Neural progenitor cell (in vitro differentiated cells): ENCODE measurements around the gene IQCH. TPM values are rescaled to one million over a fixed set of nuclear protein-coding genes. Genes with fewer than 3 reads are reported as not detected.

ENCODE experiments used
- DNase-seq: peaks from one replicate; pipeline ENCODE4 v3.0.0-alpha.2; 2016; ENCODE audit warnings: low spot score
- H2AFZ ChIP-seq: fragments of 200-600 bp; sonication (generic); replicated peaks from 2 replicates; pipeline ENCODE4 v1.6.1; 2016; ENCODE audit warnings: antibody characterized with exemption
- H3F3A ChIP-seq: fragments of 200-600 bp; sonication (generic); 2 replicates; pipeline ENCODE4 v1.6.1; 2016; ENCODE audit warnings: antibody characterized with exemption, low read depth
- H3K27ac ChIP-seq: fragments of 200-600 bp; sonication (generic); 2 replicates; pipeline ENCODE4 v1.5.1; 2016; ENCODE audit warnings: mild to moderate bottlenecking
- H3K27me3 ChIP-seq: fragments of 200-600 bp; sonication (generic); 2 replicates; pipeline ENCODE4 v1.6.1; 2016; ENCODE audit warnings: mild to moderate bottlenecking, moderate library complexity
- H3K36me3 ChIP-seq: fragments of 200-600 bp; sonication (generic); 2 replicates; pipeline ENCODE4 v1.5.1; 2016
- H3K4me1 ChIP-seq: fragments of 200-600 bp; sonication (generic); 2 replicates; pipeline ENCODE4 v1.6.1; 2016; ENCODE audit warnings: mixed run types
- H3K4me2 ChIP-seq: fragments of 200-600 bp; sonication (generic); 2 replicates; pipeline ENCODE4 v1.6.1; 2016
- H3K4me3 ChIP-seq: fragments of 200-600 bp; sonication (generic); 2 replicates; pipeline ENCODE4 v1.5.1; 2016
- H3K79me2 ChIP-seq: fragments of 200-600 bp; sonication (generic); 2 replicates; pipeline ENCODE4 v1.6.1; 2016; ENCODE audit warnings: low read depth
- H3K9ac ChIP-seq: fragments of 200-600 bp; sonication (generic); 2 replicates; pipeline ENCODE4 v1.6.1; 2016
- H3K9me3 ChIP-seq: fragments of 200-600 bp; sonication (generic); 2 replicates; pipeline ENCODE4 v1.5.1; 2016; ENCODE audit warnings: low read depth
- H4K20me1 ChIP-seq: fragments of 200-600 bp; sonication (generic); 2 replicates; pipeline ENCODE4 v1.6.1; 2016; ENCODE audit warnings: low read depth
- H3K27ac Mint-ChIP-seq: 3 replicates; pipeline ENCODE4 v1.8.0; 2021; ENCODE audit warnings: mixed read lengths
- H3K27me3 Mint-ChIP-seq: 2 replicates; pipeline ENCODE4 v1.8.0; 2022; ENCODE audit warnings: low read depth, mild to moderate bottlenecking, inconsistent platforms, moderate library complexity, mixed read lengths; ENCODE audit not compliant: insufficient read depth
- H3K36me3 Mint-ChIP-seq: 3 replicates; pipeline ENCODE4 v1.8.0; 2021; ENCODE audit warnings: mixed read lengths
- H3K4me1 Mint-ChIP-seq: 3 replicates; pipeline ENCODE4 v1.8.0; 2021; ENCODE audit warnings: mixed read lengths
- H3K4me3 Mint-ChIP-seq: 3 replicates; pipeline ENCODE4 v1.8.0; 2021; ENCODE audit warnings: mild to moderate bottlenecking, moderate library complexity, mixed read lengths
- H3K9me3 Mint-ChIP-seq: 3 replicates; pipeline ENCODE4 v1.8.0; 2020; ENCODE audit warnings: mixed read lengths
- EZH2 ChIP-seq: fragments of 200-600 bp; sonication (generic); IDR thresholded peaks from 2 replicates; pipeline ENCODE4 v1.6.1; 2017; ENCODE audit warnings: antibody characterized with exemption, mild to moderate bottlenecking, moderate library complexity
- EZH2phosphoT487 ChIP-seq: fragments of 200-600 bp; sonication (generic); IDR thresholded peaks from 2 replicates; pipeline ENCODE4 v1.6.1; 2017; ENCODE audit warnings: antibody characterized with exemption
- total RNA-seq: library from RNA; depleted of rRNA; stranded (reverse); fragments of >200 nt; gene quantifications from 2 replicates; pipeline ENCODE4 v1.2.3, GENCODE V29; 2015; ENCODE audit warnings: low replicate concordance
- TF ChIP-seq, protein P1 (sequence below): fragments of 200-600 bp; sonication (generic); IDR thresholded peaks from 2 replicates; pipeline ENCODE4 v1.5.1; 2017; ENCODE audit warnings: antibody characterized with exemption, mild to moderate bottlenecking

IQCH gene
- total RNA-seq, 1 donor from 2014 or later, result 21.0 TPM

DNA sequence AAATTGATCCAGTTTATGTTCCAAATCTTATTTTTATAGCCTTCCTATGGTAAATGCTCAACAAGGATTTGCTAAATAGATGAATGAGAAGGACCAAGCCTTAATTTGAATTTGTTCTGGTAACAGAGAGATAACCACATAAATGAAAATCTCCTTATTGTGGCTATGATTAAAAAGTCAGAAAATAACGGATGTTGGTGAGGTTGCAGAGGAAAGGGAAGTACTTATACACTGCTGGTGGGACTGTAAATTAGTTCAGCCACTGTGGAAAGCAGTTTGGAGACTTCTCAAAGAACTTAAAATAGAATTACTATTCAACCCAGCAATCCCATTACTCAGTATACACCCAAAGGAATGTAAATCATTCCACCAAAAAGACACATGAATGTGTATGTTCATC is 26.3 kb upstream of the IQCH start:
- H3K36me3 ChIP-seq, result peaks cover 6% of the 10 kb centered on the region
- H3K36me3 Mint-ChIP-seq, result peaks cover 17% of the 10 kb centered on the region
- no peak overlapping the region for H3K4me2 ChIP-seq
- no peaks in the 10 kb centered on the region for H3K4me1 Mint-ChIP-seq
- no peaks in the 10 kb centered on the region for H3K79me2 ChIP-seq
- no peak overlapping the region for H3K27ac Mint-ChIP-seq
- no peaks in the 10 kb centered on the region for H3K4me1 ChIP-seq
- no peak overlapping the region for H2AFZ ChIP-seq
- H3K4me3 Mint-ChIP-seq, result no peak overlapping the region
- H3F3A ChIP-seq, result peaks cover 4% of the 10 kb centered on the region
- no peak overlapping the region for H3K4me3 ChIP-seq
- DNase-seq, result no peak
- H3K9me3 Mint-ChIP-seq, result no peaks in the 10 kb centered on the region
- no peak overlapping the region for H3K27ac ChIP-seq
- H3K9ac ChIP-seq, result no peak overlapping the region
- no peaks in the 10 kb centered on the region for H3K9me3 ChIP-seq
- H3K27me3 ChIP-seq, result no peaks in the 10 kb centered on the region
- TF ChIP-seq EZH2phosphoT487 (no peak), EZH2 (no peak)
- TF ChIP-seq, protein P1, sequence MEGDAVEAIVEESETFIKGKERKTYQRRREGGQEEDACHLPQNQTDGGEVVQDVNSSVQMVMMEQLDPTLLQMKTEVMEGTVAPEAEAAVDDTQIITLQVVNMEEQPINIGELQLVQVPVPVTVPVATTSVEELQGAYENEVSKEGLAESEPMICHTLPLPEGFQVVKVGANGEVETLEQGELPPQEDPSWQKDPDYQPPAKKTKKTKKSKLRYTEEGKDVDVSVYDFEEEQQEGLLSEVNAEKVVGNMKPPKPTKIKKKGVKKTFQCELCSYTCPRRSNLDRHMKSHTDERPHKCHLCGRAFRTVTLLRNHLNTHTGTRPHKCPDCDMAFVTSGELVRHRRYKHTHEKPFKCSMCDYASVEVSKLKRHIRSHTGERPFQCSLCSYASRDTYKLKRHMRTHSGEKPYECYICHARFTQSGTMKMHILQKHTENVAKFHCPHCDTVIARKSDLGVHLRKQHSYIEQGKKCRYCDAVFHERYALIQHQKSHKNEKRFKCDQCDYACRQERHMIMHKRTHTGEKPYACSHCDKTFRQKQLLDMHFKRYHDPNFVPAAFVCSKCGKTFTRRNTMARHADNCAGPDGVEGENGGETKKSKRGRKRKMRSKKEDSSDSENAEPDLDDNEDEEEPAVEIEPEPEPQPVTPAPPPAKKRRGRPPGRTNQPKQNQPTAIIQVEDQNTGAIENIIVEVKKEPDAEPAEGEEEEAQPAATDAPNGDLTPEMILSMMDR, result no peak
- peaks cover 5% of the 10 kb centered on the region for H4K20me1 ChIP-seq
- no peaks in the 10 kb centered on the region for H3K27me3 Mint-ChIP-seq

DNA sequence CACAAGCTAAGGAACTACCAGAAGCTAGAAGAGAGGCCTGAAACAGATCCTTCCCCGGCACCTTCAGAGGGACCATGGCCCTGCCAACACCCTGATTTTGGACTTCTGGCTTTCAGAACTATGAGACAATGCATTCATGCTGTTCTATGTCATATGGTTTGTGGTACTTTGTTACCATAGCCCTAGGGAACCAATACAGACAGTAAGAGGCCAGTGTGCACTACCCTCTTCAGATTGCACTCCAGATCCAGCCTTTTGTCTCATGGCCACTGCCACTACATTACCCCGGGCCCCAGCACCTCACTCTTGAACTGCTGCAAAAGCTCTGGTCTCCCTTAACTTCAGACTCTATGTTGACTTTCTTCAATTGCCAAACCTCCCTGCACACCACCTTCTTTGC is 24.1 kb upstream of the IQCH start:
- H3K9me3 ChIP-seq, result no peaks in the 10 kb centered on the region
- no peaks in the 10 kb centered on the region for H3K27me3 ChIP-seq
- H4K20me1 ChIP-seq, result peaks cover 5% of the 10 kb centered on the region
- TF ChIP-seq, protein P1, result no peak
- TF ChIP-seq EZH2 (no peak), EZH2phosphoT487 (no peak)
- H3K27me3 Mint-ChIP-seq, result no peaks in the 10 kb centered on the region
- no peaks in the 10 kb centered on the region for H3K9me3 Mint-ChIP-seq
- H3K27ac ChIP-seq, result no peak overlapping the region
- DNase-seq, result no peak
- peaks cover 13% of the 10 kb centered on the region for H3K36me3 ChIP-seq
- no peak overlapping the region for H3K9ac ChIP-seq
- no peak overlapping the region for H3K4me2 ChIP-seq
- H3K27ac Mint-ChIP-seq, result no peak overlapping the region
- H2AFZ ChIP-seq, result no peak overlapping the region
- H3K79me2 ChIP-seq, result no peaks in the 10 kb centered on the region
- peaks cover 22% of the 10 kb centered on the region for H3K36me3 Mint-ChIP-seq
- H3F3A ChIP-seq, result peaks cover 4% of the 10 kb centered on the region
- H3K4me3 Mint-ChIP-seq, result no peak overlapping the region
- H3K4me3 ChIP-seq, result no peak overlapping the region
- H3K4me1 Mint-ChIP-seq, result no peaks in the 10 kb centered on the region
- no peaks in the 10 kb centered on the region for H3K4me1 ChIP-seq

DNA sequence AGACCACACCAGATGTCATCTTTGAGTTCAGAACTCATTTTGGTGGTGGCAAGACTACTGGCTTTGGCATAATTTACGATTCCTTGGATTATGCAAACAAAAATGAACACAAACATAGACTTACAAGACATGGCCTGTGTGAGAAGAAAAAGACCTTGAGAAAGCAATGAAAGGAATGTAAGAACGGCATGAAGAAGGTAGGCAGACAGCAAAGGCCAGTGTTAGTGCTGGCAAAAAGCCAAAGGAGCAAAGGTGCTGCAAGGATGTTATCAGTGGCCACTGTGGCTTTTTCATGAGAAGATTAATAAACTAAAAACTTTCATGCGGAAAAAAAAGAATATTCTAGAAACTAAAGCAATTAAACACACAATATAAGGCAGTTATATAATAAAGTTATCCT is 22.0 kb upstream of the IQCH start:
- Histone ChIP-seq H3F3A (peaks cover 3% of the 10 kb centered on the region), H3K4me3 (no peak overlapping the region), H3K9me3 (no peaks in the 10 kb centered on the region), H3K9ac (no peak overlapping the region), H3K79me2 (peaks cover 10% of the 10 kb centered on the region), H4K20me1 (peaks cover 1% of the 10 kb centered on the region), H3K4me1 (no peaks in the 10 kb centered on the region), H2AFZ (no peak overlapping the region), H3K4me2 (no peak overlapping the region), H3K36me3 (peaks cover 7% of the 10 kb centered on the region), H3K27me3 (no peaks in the 10 kb centered on the region), H3K27ac (no peak overlapping the region)
- Mint-ChIP-seq H3K9me3 (no peaks in the 10 kb centered on the region), H3K27me3 (no peaks in the 10 kb centered on the region), H3K4me1 (no peaks in the 10 kb centered on the region), H3K36me3 (peaks cover 22% of the 10 kb centered on the region), H3K4me3 (no peak overlapping the region), H3K27ac (no peak overlapping the region)
- DNase-seq, result no peak
- TF ChIP-seq, protein P1, result no peak
- TF ChIP-seq EZH2, result no peak
- no peak for TF ChIP-seq EZH2phosphoT487
